Measurements from ENCODE around the gene NPHS1.

- TF ChIP-seq EZH2 (IDR thresholded peaks at IDR 0.05; ENCODE audit: borderline replicate concordance, low read depth, low read length, poor library complexity, severe bottlenecking) (no peak), CTCF (conservative IDR thresholded peaks at IDR 0.05; ENCODE audit: low read depth, low read length) (no peak)
Observed at GRCh38 chr19:35847911-35848310, 4.4 kb downstream of the NPHS1 start.
